KMS-11 (cell line): ENCODE results near the gene RNF213.

Experiments
- H2AFZ ChIP-seq: fragments of 200-600 bp; sonication (generic); 2 replicates; pipeline ENCODE4 v1.6.1; 2016; ENCODE audit warnings: antibody characterized with exemption, mixed run types, low read depth
- H3K27ac ChIP-seq: fragments of 200-600 bp; sonication (generic); 2 replicates; pipeline ENCODE4 v1.6.1; 2016; ENCODE audit warnings: mild to moderate bottlenecking, mixed run types
- H3K27me3 ChIP-seq: fragments of 200-600 bp; sonication (generic); 2 replicates; pipeline ENCODE4 v1.6.1; 2017; ENCODE audit warnings: mild to moderate bottlenecking, low read depth, mixed run types, moderate library complexity; ENCODE audit not compliant: insufficient read depth
- H3K36me3 ChIP-seq: fragments of 200-600 bp; sonication (generic); 2 replicates; pipeline ENCODE4 v1.6.1; 2017; ENCODE audit warnings: mild to moderate bottlenecking, mixed run types; ENCODE audit not compliant: insufficient read depth
- H3K4me1 ChIP-seq: fragments of 200-600 bp; sonication (generic); 2 replicates; pipeline ENCODE4 v1.6.1; 2016; ENCODE audit warnings: mild to moderate bottlenecking, low read depth, mixed run types; ENCODE audit not compliant: poor library complexity, severe bottlenecking
- H3K4me2 ChIP-seq: fragments of 200-600 bp; sonication (generic); 2 replicates; pipeline ENCODE4 v1.7.0; 2016; ENCODE audit warnings: mild to moderate bottlenecking, mixed run types
- H3K4me3 ChIP-seq: fragments of 200-600 bp; sonication (generic); IDR thresholded peaks from 2 replicates; pipeline ENCODE4 v1.6.1; 2017; ENCODE audit warnings: low read depth, low read length, mixed read lengths; ENCODE audit not compliant: insufficient read depth
- H3K79me2 ChIP-seq: fragments of 200-600 bp; sonication (generic); 2 replicates; pipeline ENCODE4 v1.6.1; 2016; ENCODE audit warnings: low read depth, mixed run types; ENCODE audit not compliant: insufficient read depth
- H3K9ac ChIP-seq: fragments of 200-600 bp; sonication (generic); 2 replicates; pipeline ENCODE4 v1.6.1; 2016; ENCODE audit warnings: mild to moderate bottlenecking, mixed run types
- H4K20me1 ChIP-seq: fragments of 200-600 bp; sonication (generic); 2 replicates; pipeline ENCODE4 v1.6.1; 2016; ENCODE audit warnings: mild to moderate bottlenecking, mixed run types; ENCODE audit not compliant: insufficient read depth
- CTCF ChIP-seq: fragments of 200-600 bp; sonication (generic); conservative IDR thresholded peaks from 2 replicates; pipeline ENCODE4 v1.6.1; 2017; ENCODE audit warnings: low read depth, mild to moderate bottlenecking, antibody characterized with exemption, low read length, moderate library complexity, mixed read lengths

RNF213 gene

GRCh38 chr17:80303824-80304223 lies 43.2 kb downstream of the RNF213 start:
- no peaks in the 10 kb centered on the region for H4K20me1 ChIP-seq
- H3K9ac ChIP-seq, result no peak overlapping the region
- TF ChIP-seq CTCF, result no peak
- no peak overlapping the region for H3K4me2 ChIP-seq
- H3K4me1 ChIP-seq, result no peaks in the 10 kb centered on the region
- 0 out of 2 replicates have a peak, but pooled peaks cover 6% of the 10 kb centered on the region for H3K36me3 ChIP-seq
- no peaks in the 10 kb centered on the region for H3K79me2 ChIP-seq
- no peaks in the 10 kb centered on the region for H3K27me3 ChIP-seq
- H3K4me3 ChIP-seq, result no peak overlapping the region
- H2AFZ ChIP-seq, result no peak overlapping the region
- no peak overlapping the region for H3K27ac ChIP-seq

- Histone ChIP-seq H2AFZ (no peak overlapping the region), H3K36me3 (no peaks in the 10 kb centered on the region), H3K9ac (no peak overlapping the region), H3K27ac (no peak overlapping the region), H4K20me1 (no peaks in the 10 kb centered on the region), H3K4me2 (no peak overlapping the region), H3K79me2 (no peaks in the 10 kb centered on the region), H3K4me1 (no peaks in the 10 kb centered on the region), H3K4me3 (no peak overlapping the region), H3K27me3 (no peaks in the 10 kb centered on the region)
- TF ChIP-seq CTCF, result no peak
Measured at GRCh38 chr17:80307994-80308691, 47.5 kb downstream of the RNF213 start.

GRCh38 chr17:80308692-80309517 lies 48.3 kb downstream of the RNF213 start:
- Histone ChIP-seq H3K79me2 (no peaks in the 10 kb centered on the region), H3K4me3 (no peak overlapping the region), H3K27me3 (no peaks in the 10 kb centered on the region), H2AFZ (no peak overlapping the region), H3K4me2 (no peak overlapping the region), H3K36me3 (no peaks in the 10 kb centered on the region), H3K27ac (no peak overlapping the region), H3K4me1 (no peaks in the 10 kb centered on the region), H3K9ac (no peak overlapping the region), H4K20me1 (no peaks in the 10 kb centered on the region)
- no peak for TF ChIP-seq CTCF

- Histone ChIP-seq H3K79me2 (no peaks in the 10 kb centered on the region), H2AFZ (no peak overlapping the region), H3K9ac (no peak overlapping the region), H3K27me3 (no peaks in the 10 kb centered on the region), H3K4me2 (no peak overlapping the region), H3K4me3 (no peak overlapping the region), H3K27ac (no peak overlapping the region), H3K36me3 (no peaks in the 10 kb centered on the region), H3K4me1 (no peaks in the 10 kb centered on the region), H4K20me1 (no peaks in the 10 kb centered on the region)
- TF ChIP-seq CTCF, result no peak
Measured at GRCh38 chr17:80311216-80311827, 50.7 kb downstream of the RNF213 start.
